ENCODE results near the gene C13orf42.

C13orf42 gene

GRCh38 chr13:51068501-51068900, 42.6 kb downstream of the C13orf42 start:
- H3K4me3 ChIP-seq (ENCODE audit: control insufficient read depth, low read depth, low read length), result no peak overlapping the region
- TF ChIP-seq CTCF (IDR thresholded peaks at IDR 0.05; ENCODE audit: control insufficient read depth, insufficient read depth, low read depth, low read length, missing control alignments), result no peak
- no peak for DNase-seq (ENCODE audit: low read depth)

GRCh38 chr13:51067706-51068105, 43.4 kb downstream of the C13orf42 start:
- TF ChIP-seq CTCF (IDR thresholded peaks at IDR 0.05; ENCODE audit: control insufficient read depth, insufficient read depth, low read depth, low read length, missing control alignments), result no peak
- no peak for DNase-seq (ENCODE audit: low read depth)

GRCh38 chr13:51067210-51067701, 43.8 kb downstream of the C13orf42 start:
- no peak for TF ChIP-seq CTCF (IDR thresholded peaks at IDR 0.05; ENCODE audit: control insufficient read depth, insufficient read depth, low read depth, low read length, missing control alignments)
- DNase-seq (ENCODE audit: low read depth), result no peak
- H3K4me3 ChIP-seq (ENCODE audit: control insufficient read depth, low read depth, low read length), result no peak overlapping the region

More at GRCh38 chr13:51067706-51068105, 43.4 kb downstream of the C13orf42 start:
- no peak overlapping the region for H3K4me3 ChIP-seq (ENCODE audit: control insufficient read depth, low read depth, low read length)

- no peak for TF ChIP-seq CTCF (IDR thresholded peaks at IDR 0.05; ENCODE audit: control insufficient read depth, insufficient read depth, low read depth, low read length, missing control alignments)
- H3K4me3 ChIP-seq (ENCODE audit: control insufficient read depth, low read depth, low read length), result no peak overlapping the region
- DNase-seq (ENCODE audit: low read depth), result no peak
These were observed 44.8 kb downstream of the C13orf42 start for GRCh38 chr13:51066091-51066831.

GRCh38 chr13:51065372-51066090, 45.5 kb downstream of the C13orf42 start:
- no peak overlapping the region for H3K4me3 ChIP-seq (ENCODE audit: control insufficient read depth, low read depth, low read length)
- no peak for DNase-seq (ENCODE audit: low read depth)
- TF ChIP-seq CTCF (IDR thresholded peaks at IDR 0.05; ENCODE audit: control insufficient read depth, insufficient read depth, low read depth, low read length, missing control alignments), result no peak

GRCh38 chr13:51064753-51065152, 46.3 kb downstream of the C13orf42 start:
- H3K4me3 ChIP-seq (ENCODE audit: control insufficient read depth, low read depth, low read length), result no peak overlapping the region
- TF ChIP-seq CTCF (IDR thresholded peaks at IDR 0.05; ENCODE audit: control insufficient read depth, insufficient read depth, low read depth, low read length, missing control alignments), result no peak
- no peak for DNase-seq (ENCODE audit: low read depth)

All from AG09309 (cell line).